ENCODE data around the gene BBX. TPM values are rescaled to one million over a fixed set of nuclear protein-coding genes. Genes with fewer than 3 reads are reported as not detected.
A peak's percentile ranks its signal among the peaks of the same experiment; 100 is the strongest.

The BBX gene
- total RNA-seq, 3 donors from 2014 or later = 37.1 to 42.8 (median 39.0) TPM

DNA sequence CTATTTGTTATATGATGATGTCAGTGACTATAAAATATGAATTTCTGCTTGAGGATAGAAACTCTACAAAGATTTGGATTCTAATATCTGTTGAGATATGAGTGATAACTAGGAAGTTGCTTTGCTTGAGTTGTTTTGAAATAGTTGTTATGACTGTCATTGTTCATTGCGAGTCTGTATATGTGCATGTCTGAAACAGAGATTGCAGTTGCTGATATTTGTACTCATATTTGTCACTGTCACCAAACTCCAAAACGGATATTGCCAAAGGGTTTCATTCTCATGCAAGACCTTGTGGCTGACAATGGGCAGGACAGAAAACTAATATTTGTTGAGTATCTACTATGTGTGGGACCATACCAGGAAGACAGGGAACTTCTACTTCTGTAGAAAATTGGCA is 327.9 kb downstream of the BBX start:
- DNase-seq (no peak), ATAC-seq (no peak)
- Mint-ChIP-seq H3K4me1 (ENCODE audit: low read depth) (no peaks in the 10 kb centered on the region), H3K27me3 (ENCODE audit: low read depth) (peaks cover 5% of the 10 kb centered on the region), H3K36me3 (ENCODE audit: insufficient read depth) (peaks cover 3% of the 10 kb centered on the region), H3K4me3 (no peak overlapping the region), H3K9me3 (peaks cover 7% of the 10 kb centered on the region)

DNA sequence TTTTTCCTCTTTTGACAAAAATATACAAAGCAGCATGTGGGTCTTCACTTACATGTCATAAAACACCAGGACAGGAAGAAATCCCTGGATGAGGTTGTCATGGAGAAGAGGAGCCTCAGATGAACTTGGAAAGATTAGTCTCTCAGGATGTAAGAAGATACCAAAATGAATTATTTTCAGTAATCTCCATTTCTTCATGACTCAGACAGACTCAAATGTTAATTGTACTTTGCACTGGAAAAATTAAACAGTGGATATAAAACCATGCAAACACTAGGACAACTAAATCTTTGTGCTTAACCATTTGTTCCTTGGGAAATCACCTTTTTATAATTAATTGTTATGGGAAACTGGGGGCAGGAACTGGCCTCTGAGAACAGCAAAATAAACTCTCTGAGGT is 331.1 kb downstream of the BBX start:
- no peak for ATAC-seq
- H3K4me3 Mint-ChIP-seq = no peak overlapping the region
- H3K27me3 Mint-ChIP-seq (ENCODE audit: low read depth) = peaks cover 3% of the 10 kb centered on the region
- H3K9me3 Mint-ChIP-seq = peaks cover 7% of the 10 kb centered on the region
- H3K36me3 Mint-ChIP-seq (ENCODE audit: insufficient read depth) = peaks cover 3% of the 10 kb centered on the region
- H3K4me1 Mint-ChIP-seq (ENCODE audit: low read depth) = no peaks in the 10 kb centered on the region
- DNase-seq = no peak

DNA sequence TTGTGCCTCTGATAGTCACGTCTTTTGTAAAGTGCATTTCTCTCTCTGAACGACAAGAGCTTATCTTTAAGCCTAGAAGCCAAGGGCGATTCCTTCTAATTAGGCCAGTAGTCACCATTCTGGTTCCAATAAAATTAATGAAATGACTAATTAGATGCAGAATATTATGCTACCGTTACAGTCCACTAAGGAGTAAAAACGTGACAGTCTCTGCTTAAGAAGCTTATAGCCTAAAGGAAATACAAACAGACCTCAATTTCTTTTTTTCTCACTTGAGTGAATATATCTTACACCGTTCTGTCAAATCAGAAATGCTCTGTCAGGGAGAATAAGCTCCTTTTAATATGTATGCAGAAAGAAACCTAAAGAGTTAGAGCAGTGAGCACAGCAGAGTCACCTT is 332.0 kb downstream of the BBX start:
- DNase-seq (no peak), ATAC-seq (no peak)
- Mint-ChIP-seq H3K27me3 (ENCODE audit: low read depth) (no peaks in the 10 kb centered on the region), H3K9me3 (peaks cover 7% of the 10 kb centered on the region), H3K4me3 (no peak overlapping the region), H3K36me3 (ENCODE audit: insufficient read depth) (peaks cover 3% of the 10 kb centered on the region), H3K4me1 (ENCODE audit: low read depth) (no peaks in the 10 kb centered on the region)

DNA sequence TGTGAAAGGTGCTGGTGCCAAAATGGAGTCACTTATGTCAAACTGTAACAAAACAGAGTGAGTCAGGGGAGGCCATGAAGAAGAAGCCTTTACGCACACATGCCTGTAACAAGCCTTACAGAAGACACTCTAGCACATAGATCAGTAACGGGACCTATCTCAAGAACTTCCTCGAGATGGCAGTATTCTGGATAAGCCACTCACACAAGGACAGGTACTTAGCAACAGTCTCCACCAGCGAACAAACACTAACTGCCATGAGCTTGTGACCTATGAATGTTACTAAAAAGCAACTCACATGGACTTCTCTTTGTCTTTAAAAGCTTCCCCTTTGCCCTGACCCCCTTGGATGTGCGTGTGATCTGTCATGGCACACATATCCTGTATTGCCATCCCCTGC is 332.9 kb downstream of the BBX start:
- Mint-ChIP-seq H3K36me3 (ENCODE audit: insufficient read depth) (peaks cover 2% of the 10 kb centered on the region), H3K4me1 (ENCODE audit: low read depth) (no peaks in the 10 kb centered on the region), H3K4me3 (no peak overlapping the region), H3K27me3 (ENCODE audit: low read depth) (no peaks in the 10 kb centered on the region), H3K9me3 (peaks cover 6% of the 10 kb centered on the region)
- no peak for DNase-seq
- peak in 1 of 2 donors; percentile 50 for ATAC-seq

DNA sequence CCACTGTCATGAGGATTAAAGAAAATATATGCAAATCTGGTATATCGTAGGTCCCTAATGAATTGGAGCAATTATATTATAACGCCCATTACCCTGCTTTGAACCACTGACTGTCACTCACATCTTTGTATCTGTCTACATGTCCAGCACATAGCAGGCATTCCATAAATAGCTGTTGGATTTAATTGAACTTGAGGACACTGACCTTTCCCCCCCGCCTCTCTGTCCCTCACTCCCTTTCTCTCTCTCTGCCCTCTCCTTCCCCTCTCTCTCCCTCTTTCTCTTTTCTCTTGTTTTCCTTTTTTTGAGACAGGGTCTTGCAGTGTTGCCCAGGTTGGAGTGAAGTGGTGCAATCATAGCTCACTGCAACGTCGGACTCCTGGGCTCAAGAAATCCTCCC is 335.1 kb downstream of the BBX start:
- H3K36me3 Mint-ChIP-seq (ENCODE audit: insufficient read depth) = no peaks in the 10 kb centered on the region
- H3K9me3 Mint-ChIP-seq = peaks cover under 1% of the 10 kb centered on the region
- no peak for DNase-seq
- H3K4me3 Mint-ChIP-seq = no peak overlapping the region
- H3K4me1 Mint-ChIP-seq (ENCODE audit: low read depth) = peaks cover 4% of the 10 kb centered on the region
- H3K27me3 Mint-ChIP-seq (ENCODE audit: low read depth) = no peaks in the 10 kb centered on the region
- ATAC-seq = no peak

DNA sequence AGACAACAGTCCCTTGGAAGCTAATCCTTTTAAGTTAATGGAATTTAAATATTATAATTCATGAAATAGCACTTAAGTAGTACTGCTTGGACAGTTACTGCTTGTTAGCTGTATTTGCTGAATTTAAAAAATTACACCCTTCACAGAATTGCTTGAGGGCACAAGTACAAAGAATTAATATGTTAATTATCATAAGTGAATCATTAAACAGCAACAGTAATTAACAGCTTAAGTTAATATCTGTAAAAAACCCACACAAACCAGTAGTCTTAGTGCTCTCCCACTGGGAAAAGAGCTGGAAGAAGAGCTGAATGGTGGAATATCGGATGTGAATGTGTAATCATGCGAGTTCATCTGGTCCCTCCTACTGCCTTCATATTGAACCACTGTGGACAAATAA is 336.1 kb downstream of the BBX start:
- H3K36me3 Mint-ChIP-seq (ENCODE audit: insufficient read depth) = no peaks in the 10 kb centered on the region
- H3K9me3 Mint-ChIP-seq = no peaks in the 10 kb centered on the region
- peaks cover 4% of the 10 kb centered on the region for H3K4me1 Mint-ChIP-seq (ENCODE audit: low read depth)
- H3K27me3 Mint-ChIP-seq (ENCODE audit: low read depth) = no peaks in the 10 kb centered on the region
- ATAC-seq = no peak
- no peak for DNase-seq
- H3K4me3 Mint-ChIP-seq = no peak overlapping the region

Other genes with a start within 250 kb of the BBX start
- gene CCDC54, start 145.5 kb upstream of the BBX start, total RNA-seq = not detected